H9 (cell line): Measurements from ENCODE around the gene GDPGP1. TPM values are rescaled to one million over a fixed set of nuclear protein-coding genes. Genes with fewer than 3 reads are reported as not detected.

Experiments used
- DNase-seq: peaks from one replicate; pipeline ENCODE4 v3.0.0-alpha.2; 2017
- H2AFZ ChIP-seq: one replicate; pipeline ENCODE4 v1.6.1; 2013; ENCODE audit warnings: mild to moderate bottlenecking, low read length, control low read depth, moderate library complexity
- H2AK5ac ChIP-seq: 2 replicates; pipeline ENCODE4 v1.6.1; 2013; ENCODE audit warnings: low read length, control low read depth, mixed read lengths; ENCODE audit not compliant: insufficient read length
- H2BK120ac ChIP-seq: one replicate; pipeline ENCODE4 v1.6.1; 2013; ENCODE audit warnings: low read depth, mild to moderate bottlenecking, low read length, control low read depth, inconsistent platforms; ENCODE audit not compliant: poor library complexity, severe bottlenecking
- H2BK12ac ChIP-seq: 2 replicates; pipeline ENCODE4 v1.6.1; 2013; ENCODE audit warnings: low read length, control low read depth, mixed read lengths, low read depth; ENCODE audit not compliant: insufficient read length
- H2BK15ac ChIP-seq: 2 replicates; pipeline ENCODE4 v1.6.1; 2013; ENCODE audit warnings: low read depth, low read length, control low read depth
- H2BK20ac ChIP-seq: one replicate; pipeline ENCODE4 v1.6.1; 2013; ENCODE audit warnings: low read depth, mild to moderate bottlenecking, low read length, control low read depth, inconsistent platforms; ENCODE audit not compliant: poor library complexity, severe bottlenecking
- H2BK5ac ChIP-seq: 2 replicates; pipeline ENCODE4 v1.6.1; 2013; ENCODE audit warnings: low read length, control low read depth, mixed read lengths; ENCODE audit not compliant: insufficient read length
- H3K14ac ChIP-seq: 2 replicates; pipeline ENCODE4 v1.6.1; 2013; ENCODE audit warnings: low read length, control low read depth; ENCODE audit not compliant: insufficient read depth
- H3K18ac ChIP-seq: 2 replicates; pipeline ENCODE4 v1.6.1; 2013; ENCODE audit warnings: low read depth, mild to moderate bottlenecking, mixed read lengths, low read length, control low read depth; ENCODE audit not compliant: insufficient read length
- H3K23ac ChIP-seq: 2 replicates; pipeline ENCODE4 v1.6.1; 2013; ENCODE audit warnings: low read length, control low read depth, mixed read lengths, low read depth; ENCODE audit not compliant: insufficient read length
- H3K23me2 ChIP-seq: 2 replicates; pipeline ENCODE4 v1.6.1; 2013; ENCODE audit warnings: low read depth, mild to moderate bottlenecking, mixed read lengths, low read length, control low read depth; ENCODE audit not compliant: insufficient read length, poor library complexity, severe bottlenecking
- H3K27ac ChIP-seq: 2 replicates; pipeline ENCODE4 v1.5.1; 2013; ENCODE audit warnings: low read length, control low read depth, mixed read lengths, low read depth; ENCODE audit not compliant: insufficient read length
- H3K27me3 ChIP-seq: 2 replicates; pipeline ENCODE4 v1.6.1; 2013; ENCODE audit warnings: low read length, control low read depth, inconsistent platforms; ENCODE audit not compliant: insufficient read depth
- H3K4ac ChIP-seq: 2 replicates; pipeline ENCODE4 v1.6.1; 2013; ENCODE audit warnings: low read depth, mild to moderate bottlenecking, control low read depth, inconsistent platforms, low read length, moderate library complexity
- H3K4me1 ChIP-seq: 2 replicates; pipeline ENCODE4 v1.6.1; 2013; ENCODE audit warnings: low read length, control low read depth, inconsistent platforms; ENCODE audit not compliant: insufficient read depth
- H3K4me2 ChIP-seq: 2 replicates; pipeline ENCODE4 v1.6.1; 2013; ENCODE audit warnings: low read length, control low read depth, mixed read lengths; ENCODE audit not compliant: insufficient read length, insufficient read depth
- H3K56ac ChIP-seq: 2 replicates; pipeline ENCODE4 v1.6.1; 2013; ENCODE audit warnings: low read depth, mild to moderate bottlenecking, mixed read lengths, low read length, control low read depth; ENCODE audit not compliant: insufficient read length
- H3K79me1 ChIP-seq: 2 replicates; pipeline ENCODE4 v1.6.1; 2013; ENCODE audit warnings: low read depth, mild to moderate bottlenecking, moderate library complexity, low read length, control low read depth, inconsistent platforms; ENCODE audit not compliant: insufficient read depth, poor library complexity, severe bottlenecking
- H3K79me2 ChIP-seq: 2 replicates; pipeline ENCODE4 v1.6.1; 2013; ENCODE audit warnings: low read length, control low read depth, inconsistent platforms; ENCODE audit not compliant: insufficient read depth
- H3K9ac ChIP-seq: 2 replicates; pipeline ENCODE4 v1.6.1; 2013; ENCODE audit warnings: low read length, control low read depth, mixed read lengths; ENCODE audit not compliant: insufficient read length; ENCODE audit errors: extremely low read depth
- H3K9me3 ChIP-seq: one replicate; pipeline ENCODE4 v1.6.1; 2013; ENCODE audit warnings: low read depth, low read length, inconsistent platforms; ENCODE audit not compliant: control insufficient read depth
- H3T11ph ChIP-seq: one replicate; pipeline ENCODE4 v1.6.1; 2013; ENCODE audit warnings: mild to moderate bottlenecking, low read length, control low read depth, inconsistent platforms
- H4K20me1 ChIP-seq: one replicate; pipeline ENCODE4 v1.6.1; 2013; ENCODE audit not compliant: control insufficient read depth, insufficient read length, insufficient read depth
- H4K5ac ChIP-seq: 2 replicates; pipeline ENCODE4 v1.6.1; 2013; ENCODE audit warnings: low read depth, mild to moderate bottlenecking, mixed read lengths, low read length, control low read depth; ENCODE audit not compliant: insufficient read length
- H4K8ac ChIP-seq: replicated peaks from 2 replicates; pipeline ENCODE4 v1.6.1; 2013; ENCODE audit warnings: low read length, control low read depth, mixed read lengths, low read depth; ENCODE audit not compliant: insufficient read length
- H4K91ac ChIP-seq: 2 replicates; pipeline ENCODE4 v1.6.1; 2013; ENCODE audit warnings: low read depth, mild to moderate bottlenecking, moderate library complexity, mixed read lengths, low read length, control low read depth; ENCODE audit not compliant: insufficient read length
- H3K27ac Mint-ChIP-seq, 3 experiments: 2 replicates in 2 of 3; 3 replicates in 1 of 3; pipeline ENCODE4 v1.8.0; 2020 to 2021; ENCODE audit warnings: mixed read lengths in 3 of 3, mild to moderate bottlenecking in 1 of 3, moderate library complexity in 1 of 3
- H3K27me3 Mint-ChIP-seq: 2 replicates; pipeline ENCODE4 v1.8.0; 2021; ENCODE audit warnings: low read depth, mild to moderate bottlenecking, moderate library complexity, mixed read lengths
- H3K36me3 Mint-ChIP-seq, 3 experiments: 2 replicates in 2 of 3; 3 replicates in 1 of 3; pipeline ENCODE4 v1.8.0; 2020 to 2021; ENCODE audit warnings: low read depth in 3 of 3, mixed read lengths in 3 of 3; ENCODE audit not compliant: insufficient read depth in 1 of 3
- H3K4me1 Mint-ChIP-seq, 2 experiments: 2 replicates each; pipeline ENCODE4 v1.8.0; 2020; ENCODE audit warnings: mixed read lengths in 2 of 2
- H3K4me3 Mint-ChIP-seq, 2 experiments: 2 replicates in 1 of 2; 3 replicates in 1 of 2; pipeline ENCODE4 v1.8.0; 2020 to 2021; ENCODE audit warnings: mild to moderate bottlenecking in 2 of 2, mixed read lengths in 2 of 2, moderate library complexity in 1 of 2
- H3K9me3 Mint-ChIP-seq, 2 experiments: 2 replicates in 1 of 2; 3 replicates in 1 of 2; pipeline ENCODE4 v1.8.0; 2020; ENCODE audit warnings: mild to moderate bottlenecking in 2 of 2, mixed read lengths in 2 of 2, moderate library complexity in 1 of 2
- WGBS: extraction: QIAGEN DNeasy Blood & Tissue Kit; methylation state at CpG from one replicate; pipeline ENCODE4 v1.1.7; 2013; ENCODE audit warnings: missing lambda C conversion rate, low lambda C conversion rate, mixed read lengths; ENCODE audit not compliant: insufficient read length; ENCODE audit errors: extremely low coverage; 5-methylcytosine and 5-hydroxymethylcytosine counted together
- total RNA-seq: library from RNA; stranded (reverse); gene quantifications from 2 replicates; pipeline ENCODE4 v1.2.1, GENCODE V29; 2021
- TF ChIP-seq, protein P1 (sequence below): fragments of 200-600 bp; sonication (generic); conservative IDR thresholded peaks from 3 replicates; pipeline ENCODE4 v1.8.0; 2021; ENCODE audit warnings: antibody characterized with exemption, mild to moderate bottlenecking

The GDPGP1 gene
- total RNA-seq, 1 experiment from 2014 or later: 6.7 TPM

DNA sequence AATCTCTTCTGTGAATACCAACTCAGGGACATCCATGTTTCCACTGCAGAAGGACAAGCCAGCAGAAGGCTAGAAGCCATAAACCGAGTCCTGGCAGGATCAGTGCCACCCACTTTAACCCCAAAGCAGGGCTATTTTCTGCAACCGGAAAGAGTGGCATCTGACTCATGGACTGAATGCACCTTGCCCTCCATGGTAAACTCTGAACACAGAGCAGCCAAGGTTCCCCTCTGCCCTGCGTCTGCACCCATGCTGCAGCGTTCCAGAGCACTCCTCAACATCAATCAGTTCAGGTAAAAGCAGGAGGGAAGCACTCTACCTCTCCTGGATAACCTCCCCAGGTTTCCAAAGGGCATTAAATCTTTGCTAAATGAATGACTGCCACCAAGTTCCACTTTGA, 30.7 kb downstream of the GDPGP1 start:
- H3K27ac Mint-ChIP-seq: peak overlapping the region; percentile 79 to 99 (median 98); a peak in 5 of 7 replicates
- H3K4me2 ChIP-seq: peak overlapping the region; percentile 96
- no peak overlapping the region for H3K18ac ChIP-seq
- no peak overlapping the region for H4K8ac ChIP-seq
- no peak overlapping the region for H2BK20ac ChIP-seq
- H3T11ph ChIP-seq: no peak overlapping the region
- no peaks in the 10 kb centered on the region; the same call in 1 of the 2 replicates for H3K27me3 ChIP-seq
- H4K5ac ChIP-seq: no peak overlapping the region
- no peaks in the 10 kb centered on the region; the same call in 1 of the 2 replicates for H3K4me1 ChIP-seq
- no peak overlapping the region for H2BK12ac ChIP-seq
- H2AFZ ChIP-seq: no peak overlapping the region
- H3K14ac ChIP-seq: no peak overlapping the region
- no peaks in the 10 kb centered on the region for H4K20me1 ChIP-seq
- H3K23ac ChIP-seq: no peak overlapping the region
- H3K4me3 Mint-ChIP-seq: peak overlapping the region; percentile 95 to 96
- no peak overlapping the region for H2BK5ac ChIP-seq
- no peaks in the 10 kb centered on the region; the same call in 1 of the 2 replicates for H3K27me3 Mint-ChIP-seq
- no peak overlapping the region for H3K56ac ChIP-seq
- H3K9ac ChIP-seq: peak overlapping the region; percentile 81
- peaks cover 8% of the 10 kb centered on the region for H3K23me2 ChIP-seq
- peaks cover 9% of the 10 kb centered on the region; the same call in 1 of the 2 replicates for H3K79me2 ChIP-seq
- H3K4ac ChIP-seq: no peak overlapping the region
- H3K4me1 Mint-ChIP-seq: peaks cover 29 to 37% of the 10 kb centered on the region in 2 experiments
- H3K9me3 Mint-ChIP-seq: no peaks in the 10 kb centered on the region
- peak overlapping the region; percentile 12 for H3K27ac ChIP-seq
- H3K79me1 ChIP-seq: no peaks in the 10 kb centered on the region
- peaks cover 10 to 21% (median 20%) of the 10 kb centered on the region in 3 experiments; a peak in 6 of 7 replicates for H3K36me3 Mint-ChIP-seq
- whole genome bisulfite sequencing: no CpG with 5 or more reads among the region's 4 CpGs
- no peak overlapping the region for H2BK120ac ChIP-seq
- no peak overlapping the region for H2AK5ac ChIP-seq
- H2BK15ac ChIP-seq: no peak overlapping the region
- no peaks in the 10 kb centered on the region for H3K9me3 ChIP-seq
- H4K91ac ChIP-seq: no peak overlapping the region
- TF ChIP-seq, protein P1, sequence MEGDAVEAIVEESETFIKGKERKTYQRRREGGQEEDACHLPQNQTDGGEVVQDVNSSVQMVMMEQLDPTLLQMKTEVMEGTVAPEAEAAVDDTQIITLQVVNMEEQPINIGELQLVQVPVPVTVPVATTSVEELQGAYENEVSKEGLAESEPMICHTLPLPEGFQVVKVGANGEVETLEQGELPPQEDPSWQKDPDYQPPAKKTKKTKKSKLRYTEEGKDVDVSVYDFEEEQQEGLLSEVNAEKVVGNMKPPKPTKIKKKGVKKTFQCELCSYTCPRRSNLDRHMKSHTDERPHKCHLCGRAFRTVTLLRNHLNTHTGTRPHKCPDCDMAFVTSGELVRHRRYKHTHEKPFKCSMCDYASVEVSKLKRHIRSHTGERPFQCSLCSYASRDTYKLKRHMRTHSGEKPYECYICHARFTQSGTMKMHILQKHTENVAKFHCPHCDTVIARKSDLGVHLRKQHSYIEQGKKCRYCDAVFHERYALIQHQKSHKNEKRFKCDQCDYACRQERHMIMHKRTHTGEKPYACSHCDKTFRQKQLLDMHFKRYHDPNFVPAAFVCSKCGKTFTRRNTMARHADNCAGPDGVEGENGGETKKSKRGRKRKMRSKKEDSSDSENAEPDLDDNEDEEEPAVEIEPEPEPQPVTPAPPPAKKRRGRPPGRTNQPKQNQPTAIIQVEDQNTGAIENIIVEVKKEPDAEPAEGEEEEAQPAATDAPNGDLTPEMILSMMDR: no peak
- DNase-seq: no peak
